ENCODE data around the gene SAPCD1.
"Not testable (repeated sequence)": the region's sequence is repeated elsewhere in the genome, so short reads cannot be mapped to it uniquely, and the experiment has no call there.

The SAPCD1 gene

DNA sequence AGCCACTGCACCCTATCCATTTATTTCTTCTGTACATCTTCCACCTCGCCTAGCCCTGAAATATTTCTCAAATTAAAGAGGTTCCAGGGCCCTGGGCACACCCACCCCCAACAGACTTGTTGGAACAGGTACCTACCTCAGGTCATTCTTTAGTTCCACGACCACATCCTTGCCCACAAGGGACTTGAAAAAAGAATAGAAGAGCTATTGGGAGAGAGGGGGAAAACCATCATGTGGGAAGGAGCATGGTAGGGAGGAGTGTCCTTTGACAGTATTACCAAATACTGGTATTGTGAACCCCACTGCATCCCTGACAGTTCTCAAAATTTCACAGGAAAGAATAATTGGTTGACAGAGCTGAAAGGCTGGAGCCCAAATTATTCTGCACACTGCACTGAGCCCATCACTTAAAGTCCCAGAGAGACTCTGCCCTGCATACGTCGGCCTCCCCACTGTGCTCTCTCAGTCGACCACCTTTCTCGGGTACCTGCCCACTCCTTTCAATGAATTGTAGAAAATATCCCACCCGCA lies 43.5 kb downstream of the SAPCD1 start:
- no peak for DNase-seq

DNA sequence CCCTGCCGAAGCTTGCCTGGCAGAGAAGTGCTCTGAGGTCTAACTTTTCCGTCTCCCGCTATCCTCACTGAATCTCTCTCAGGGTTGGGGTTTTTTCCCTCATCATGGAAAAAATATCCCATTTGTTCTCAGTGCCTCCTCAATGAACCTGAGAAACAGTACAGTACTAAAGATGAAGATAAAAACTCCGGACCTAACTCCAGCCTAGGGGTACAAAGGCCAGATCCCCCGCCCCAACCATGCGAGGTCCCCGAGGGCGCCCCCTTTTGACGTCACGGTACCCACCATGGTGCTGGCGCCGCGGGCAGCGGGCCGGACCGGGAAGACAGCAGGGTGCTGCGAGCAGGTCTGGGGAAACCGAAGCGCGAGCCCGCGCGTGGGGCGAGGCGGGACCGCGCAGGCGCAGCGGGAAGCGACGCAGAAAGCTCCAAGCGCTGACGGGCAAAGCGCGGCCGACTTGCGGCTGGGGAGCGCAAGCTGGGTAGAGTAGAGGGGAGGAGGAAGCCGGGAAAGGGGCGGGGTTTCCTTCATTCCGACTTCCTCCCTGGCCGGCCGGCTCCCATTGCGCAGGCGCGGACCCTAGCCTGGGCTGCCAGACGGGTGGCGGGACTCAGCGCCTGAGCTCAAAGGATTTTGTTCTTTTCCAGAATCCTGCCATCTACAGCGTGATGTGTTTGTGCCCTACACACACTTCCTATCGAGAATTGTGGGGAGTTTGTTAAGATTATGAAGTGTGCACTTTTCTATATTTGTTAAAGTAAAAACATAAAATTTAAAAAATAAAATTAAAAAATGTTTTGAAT lies 44.2 kb downstream of the SAPCD1 start, which contains the start of gene LSM2:
Gene LSM2, minus strand, starts transcription at position 497 of the 803 bp plus-strand sequence. Its CDS starts 209 bp downstream, at position 288.
- DNase-seq = peak; percentile 99

DNA sequence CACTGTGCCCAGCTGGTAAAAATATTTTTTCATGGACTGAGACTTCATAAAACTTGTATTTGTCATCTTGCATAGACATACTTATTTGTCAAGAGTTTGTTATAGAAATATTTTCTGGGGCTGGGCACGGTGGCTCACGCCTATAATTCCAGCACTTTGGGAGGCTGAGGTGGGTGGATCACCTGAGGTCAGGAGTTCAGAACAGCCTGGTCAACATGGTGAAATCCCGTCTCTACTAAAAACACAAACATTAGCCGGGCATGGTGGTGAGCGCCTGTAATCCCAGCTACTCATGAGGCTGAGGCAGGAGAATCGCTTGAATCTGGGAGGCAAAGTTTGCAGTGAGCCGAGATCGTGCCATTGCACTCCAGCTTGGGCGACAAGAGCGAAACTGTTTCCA lies 46.1 kb downstream of the SAPCD1 start:
- DNase-seq = not testable (repeated sequence)

DNA sequence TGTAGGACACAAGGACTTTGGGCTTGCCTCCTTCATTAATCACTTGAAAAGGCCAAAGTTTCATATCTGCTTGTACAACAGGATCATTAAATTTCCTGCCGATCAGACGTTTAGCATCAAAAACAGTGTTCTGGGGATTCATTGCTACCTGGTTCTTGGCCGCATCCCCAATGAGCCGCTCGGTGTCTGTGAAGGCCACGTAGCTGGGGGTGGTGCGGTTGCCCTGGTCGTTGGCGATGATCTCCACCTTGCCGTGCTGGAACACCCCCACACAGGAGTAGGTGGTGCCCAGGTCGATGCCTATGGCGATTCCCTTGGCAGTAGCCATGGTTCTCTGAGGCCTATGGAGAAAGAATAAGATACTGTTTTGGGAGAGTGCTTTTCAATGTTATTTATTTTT lies 49.2 kb downstream of the SAPCD1 start:
- DNase-seq = no peak

DNA sequence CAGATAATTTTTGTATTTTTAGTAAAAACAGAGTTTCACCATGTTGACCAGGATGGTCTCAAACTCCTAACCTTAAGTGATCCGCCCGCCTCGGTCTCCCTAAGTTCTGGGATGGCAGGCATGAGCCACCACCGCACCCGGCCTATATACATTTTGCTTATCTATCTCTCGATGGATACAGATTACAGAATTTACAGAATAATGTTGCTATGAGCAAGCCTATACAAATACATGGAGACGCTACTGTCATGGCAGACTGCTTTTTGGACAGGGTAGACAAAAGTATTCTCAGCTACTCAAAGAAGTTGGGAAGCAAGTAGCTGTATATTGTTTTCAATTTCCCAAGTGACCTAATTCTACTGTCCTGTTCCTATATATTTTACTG lies 51.0 kb downstream of the SAPCD1 start:
- DNase-seq = no peak
